Stimulated activated CD4-positive, alpha-beta T cell treated with anti-CD3 and anti-CD28 coated beads, Interleukin-4, amount 100 ng/mL, for 4 hours (primary cell): ENCODE results near the gene SLC15A2.

Experiments
- DNase-seq, 2 experiments: peaks; one replicate each; pipeline ENCODE4 v3.0.0-alpha.2; 2020

Gene SLC15A2

DNA sequence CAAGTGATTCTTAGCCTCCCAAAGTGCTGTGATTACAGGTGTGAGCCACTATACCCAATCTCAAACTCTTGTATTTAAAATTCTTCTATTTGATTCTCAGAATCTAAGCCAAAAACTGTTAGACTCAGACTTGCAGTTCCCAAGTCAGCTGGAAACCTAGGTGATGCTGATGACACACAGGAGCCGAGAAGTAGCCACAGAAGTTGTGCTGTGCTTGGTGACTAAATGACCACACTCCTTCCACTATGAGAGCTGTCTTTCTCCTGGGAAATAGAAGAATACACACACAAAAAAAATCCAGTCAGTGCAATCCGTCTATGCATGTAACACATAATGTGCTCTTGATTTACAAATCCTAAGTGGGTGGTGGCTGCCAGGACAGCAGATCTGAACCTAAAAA is 93.9 kb downstream of the SLC15A2 start:
- no peak for DNase-seq

- DNase-seq = no peak
Observed at GRCh38 chr3:121989943-121990342, 95.7 kb downstream of the SLC15A2 start.

GRCh38 chr3:121992601-121993560 is 98.7 kb downstream of the SLC15A2 start:
- DNase-seq = no peak
